ENCODE data around the gene DYNLL1. TPM values are rescaled to one million over a fixed set of nuclear protein-coding genes. Genes with fewer than 3 reads are reported as not detected.
A peak's percentile ranks its signal among the peaks of the same experiment; 100 is the strongest.

The DYNLL1 gene
- total RNA-seq, 1 experiment from 2014 or later, result 243 TPM

DNA sequence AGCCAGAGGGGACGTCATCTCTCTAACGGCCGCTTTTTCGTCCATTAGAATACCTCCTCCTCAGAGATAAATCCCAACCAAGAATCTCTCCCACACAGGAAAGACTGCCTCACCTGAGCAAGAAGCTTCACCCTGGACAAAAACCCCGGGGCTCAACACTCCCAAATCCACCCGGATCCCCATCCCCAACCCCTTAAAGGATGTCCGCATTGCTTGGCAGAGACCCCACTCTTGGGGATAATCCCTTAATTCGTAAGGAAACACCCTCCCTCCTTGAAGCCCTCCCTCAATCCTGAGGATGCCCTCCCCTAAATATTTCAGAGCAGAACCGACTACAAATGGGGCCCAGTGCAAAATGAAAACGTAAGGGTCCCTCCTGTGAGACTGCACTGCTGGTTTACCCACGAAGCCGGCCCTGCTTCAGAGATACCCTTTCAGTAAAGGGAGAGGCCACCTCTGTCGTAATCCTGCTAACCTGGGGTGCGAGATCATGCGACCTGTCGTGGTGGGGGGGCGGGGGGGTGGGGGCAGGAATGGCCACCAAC lies 655 bp upstream of the DYNLL1 start:
- Histone ChIP-seq H3K9me3 (ENCODE audit: control insufficient read depth in 1 of 2, insufficient read depth in 1 of 2, low read depth in 1 of 2, low read length in 2 of 2) (no peaks in the 10 kb centered on the region), H3K36me3 (ENCODE audit: control insufficient read depth in 1 of 2, insufficient read depth in 2 of 2, low read length in 2 of 2) (peaks cover 10 to 16% of the 10 kb centered on the region in 2 experiments; a peak in 3 of 4 replicates), H3K9me2 (ENCODE audit: insufficient read depth) (no peaks in the 10 kb centered on the region), H3K4me3 (replicated peaks in 1 of 2; ENCODE audit: low read depth in 1 of 2, low read length in 2 of 2) (peak overlapping the region; percentile 93), H3K4me1 (ENCODE audit: control insufficient read depth in 1 of 2, insufficient read depth in 2 of 2, low read length in 2 of 2) (peaks cover 9 to 16% of the 10 kb centered on the region in 2 experiments; a peak in 2 of 4 replicates), H2AFZ (ENCODE audit: low read depth, low read length, poor library complexity, severe bottlenecking) (no peak overlapping the region), H3K4me2 (ENCODE audit: low read length) (peak overlapping the region; percentile 85), H3K27ac (ENCODE audit: low read depth, low read length) (peak overlapping the region; percentile 7), H3K79me2 (ENCODE audit: insufficient read depth, low read length) (peaks cover 35% of the 10 kb centered on the region), H3K9ac (ENCODE audit: low read length) (peak overlapping the region; percentile 81), H3K27me3 (ENCODE audit: insufficient read depth, low read length) (no peaks in the 10 kb centered on the region), H4K20me1 (ENCODE audit: insufficient read depth) (peaks cover 3% of the 10 kb centered on the region; the same call in 1 of the 2 replicates)
- intact Hi-C loops (cut with micrococcal nuclease), result loop anchor here (1.0 kb wide), 1 partner anchor 21 kb away; no protein-coding TSS in a partner anchor
- RAD21 ChIA-PET (ENCODE audit: low non-redundant PET in 1 of 2, low total read pairs in 2 of 2, uncharacterized antibody in 2 of 2, unreplicated experiment in 2 of 2), result no interaction called here
- ATAC-seq, result peak; percentile 18
- no TSS peak for BruUV-seq (replicated peaks)
- CTCF ChIA-PET, result interaction anchor here (1.3 kb wide), 1 partner anchor 23 kb away, joined by 3 read pairs; no protein-coding TSS in a partner anchor
- POLR2A ChIA-PET, result interaction anchor here (0.5 to 2.2 kb wide), 10 partner anchors 14 to 204 kb away, joined by 3 to 18 read pairs (median 6); partner anchors contain the start of genes COQ5, RNU4-1, RNU4-2 and SRSF9
- TF ChIP-seq ZNF274 (IDR thresholded peaks at IDR 0.05; ENCODE audit: low read depth, low read length), result no peak
- TF ChIP-seq YY1 (IDR thresholded peaks at IDR 0.05; ENCODE audit: extremely low read depth, insufficient replicate concordance, low read depth, low read length), result no peak
- TF ChIP-seq POLR2AphosphoS5 (IDR thresholded peaks at IDR 0.05; ENCODE audit: low read depth, low read length), result no peak
- TF ChIP-seq SP1 (IDR thresholded peaks at IDR 0.05; ENCODE audit: low read depth), result no peak
- no peak for TF ChIP-seq CTCF (IDR thresholded peaks at IDR 0.05 in 2 of 3, conservative IDR thresholded peaks at IDR 0.05 in 1 of 3; ENCODE audit: borderline replicate concordance in 1 of 3, insufficient read depth in 1 of 3, low read depth in 2 of 3, low read length in 2 of 3)
- no peak for TF ChIP-seq ELF1 (IDR thresholded peaks at IDR 0.05; ENCODE audit: borderline replicate concordance, low read depth)
- no peak for TF ChIP-seq SIN3A (IDR thresholded peaks at IDR 0.05; ENCODE audit: low read depth)
- TF ChIP-seq CBX3 (IDR thresholded peaks at IDR 0.05; ENCODE audit: low read depth), result no peak
- no peak for TF ChIP-seq CEBPB (IDR thresholded peaks at IDR 0.05; ENCODE audit: low read depth)
- no peak for TF ChIP-seq MAX (IDR thresholded peaks at IDR 0.05)
- TF ChIP-seq SRF (IDR thresholded peaks at IDR 0.05; ENCODE audit: low read depth), result no peak
- no peak for TF ChIP-seq RAD21 (IDR thresholded peaks at IDR 0.05; ENCODE audit: low read depth)
- TF ChIP-seq, protein P1, sequence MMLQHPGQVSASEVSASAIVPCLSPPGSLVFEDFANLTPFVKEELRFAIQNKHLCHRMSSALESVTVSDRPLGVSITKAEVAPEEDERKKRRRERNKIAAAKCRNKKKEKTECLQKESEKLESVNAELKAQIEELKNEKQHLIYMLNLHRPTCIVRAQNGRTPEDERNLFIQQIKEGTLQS (IDR thresholded peaks at IDR 0.05), result no peak
- DNase-seq (ENCODE audit: low read depth, low spot score), result no peak
